Activated CD4-positive, alpha-beta T cell treated with anti-CD3 and anti-CD28 coated beads, Interleukin-10, Interleukin-2, amounts not matched to agents 100 ng/mL and 50 ng/mL, durations not matched to agents 16 hours and 8 hours (primary cell): ENCODE measurements around the gene PIANP.
"Not testable (repeated sequence)": the region's sequence is repeated elsewhere in the genome, so short reads cannot be mapped to it uniquely, and the experiment has no call there.

Source experiments
- DNase-seq: peaks from one replicate; pipeline ENCODE4 v3.0.0-alpha.2; 2020

Gene PIANP, protein sequence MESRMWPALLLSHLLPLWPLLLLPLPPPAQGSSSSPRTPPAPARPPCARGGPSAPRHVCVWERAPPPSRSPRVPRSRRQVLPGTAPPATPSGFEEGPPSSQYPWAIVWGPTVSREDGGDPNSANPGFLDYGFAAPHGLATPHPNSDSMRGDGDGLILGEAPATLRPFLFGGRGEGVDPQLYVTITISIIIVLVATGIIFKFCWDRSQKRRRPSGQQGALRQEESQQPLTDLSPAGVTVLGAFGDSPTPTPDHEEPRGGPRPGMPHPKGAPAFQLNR

DNA sequence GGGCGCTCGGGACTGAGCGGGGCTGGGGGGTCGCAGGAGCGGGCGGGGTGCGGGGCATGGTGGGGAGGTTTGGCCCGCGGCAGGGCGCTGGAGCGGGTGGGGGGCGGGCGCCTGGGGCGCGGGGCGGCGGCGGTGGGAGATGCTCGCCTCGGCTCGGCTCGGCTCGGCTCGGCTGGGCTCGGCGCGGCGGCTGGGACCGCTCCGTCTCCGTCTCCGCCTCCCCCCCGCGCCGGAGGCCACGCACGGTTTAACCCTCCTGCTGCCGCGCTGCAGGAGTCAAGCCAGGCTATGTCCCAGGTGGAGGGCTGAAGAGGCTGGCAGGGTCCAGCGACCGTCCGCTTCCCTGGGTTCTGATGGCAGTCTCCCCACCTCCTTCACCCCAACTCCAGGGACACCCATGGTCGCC lies at the start of gene PIANP:
PIANP (minus strand) TSS at position 170 of the 406 bp plus-strand sequence. CDS start 2,754 bp downstream, outside the sequence.
- DNase-seq = no peak

DNA sequence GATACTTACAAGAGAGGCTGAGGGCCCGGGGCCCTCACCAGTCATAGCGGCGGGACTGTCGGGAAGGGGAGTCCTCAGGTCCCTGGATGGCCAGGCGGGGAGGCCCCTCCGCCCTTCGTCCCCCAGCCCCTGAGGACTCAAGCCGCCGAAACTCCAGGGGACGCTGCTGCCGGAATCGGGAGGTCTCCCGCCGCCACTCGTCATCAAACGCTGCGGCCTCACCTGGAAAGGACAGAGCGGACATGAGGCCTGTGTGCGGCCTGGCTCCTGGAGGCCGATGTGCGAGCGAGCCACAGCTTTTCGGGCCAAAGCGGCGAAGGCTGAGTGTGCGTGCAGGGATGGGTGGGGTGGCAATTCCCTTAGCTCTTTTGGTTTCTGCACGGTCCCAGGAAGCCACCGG lies 48.1 kb upstream of the PIANP start:
- no peak for DNase-seq

GRCh38 chr12:6747216-6747615 lies 46.6 kb upstream of the PIANP start:
- no peak for DNase-seq

GRCh38 chr12:6745741-6746525 lies 45.3 kb upstream of the PIANP start:
- DNase-seq = peak; percentile 28

GRCh38 chr12:6743300-6743699 lies 42.7 kb upstream of the PIANP start:
- DNase-seq = not testable (repeated sequence)

- DNase-seq = no peak
These were observed 42.2 kb upstream of the PIANP start for GRCh38 chr12:6742834-6743233.

GRCh38 chr12:6742080-6742479 lies 41.5 kb upstream of the PIANP start:
- DNase-seq = not testable (repeated sequence)

DNA sequence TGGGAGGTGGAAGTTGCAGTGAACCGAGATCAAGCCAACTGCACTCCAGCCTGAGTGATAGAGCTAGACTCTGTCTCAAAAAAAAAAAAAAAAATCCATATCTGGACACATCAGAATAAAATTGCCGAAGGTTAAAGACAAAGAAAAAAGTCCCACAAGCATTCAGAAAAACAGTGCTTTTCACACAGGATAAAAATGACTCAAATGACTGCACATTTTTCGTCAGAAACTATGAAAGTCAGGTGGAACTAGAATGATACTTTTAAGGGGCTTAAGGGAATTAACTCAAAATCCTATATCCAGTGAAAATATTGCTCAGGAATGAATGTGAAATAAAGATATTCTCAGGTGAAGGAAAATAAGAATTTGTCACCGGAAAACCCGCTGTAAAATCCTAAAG lies 36.1 kb upstream of the PIANP start:
- no peak for DNase-seq

DNA sequence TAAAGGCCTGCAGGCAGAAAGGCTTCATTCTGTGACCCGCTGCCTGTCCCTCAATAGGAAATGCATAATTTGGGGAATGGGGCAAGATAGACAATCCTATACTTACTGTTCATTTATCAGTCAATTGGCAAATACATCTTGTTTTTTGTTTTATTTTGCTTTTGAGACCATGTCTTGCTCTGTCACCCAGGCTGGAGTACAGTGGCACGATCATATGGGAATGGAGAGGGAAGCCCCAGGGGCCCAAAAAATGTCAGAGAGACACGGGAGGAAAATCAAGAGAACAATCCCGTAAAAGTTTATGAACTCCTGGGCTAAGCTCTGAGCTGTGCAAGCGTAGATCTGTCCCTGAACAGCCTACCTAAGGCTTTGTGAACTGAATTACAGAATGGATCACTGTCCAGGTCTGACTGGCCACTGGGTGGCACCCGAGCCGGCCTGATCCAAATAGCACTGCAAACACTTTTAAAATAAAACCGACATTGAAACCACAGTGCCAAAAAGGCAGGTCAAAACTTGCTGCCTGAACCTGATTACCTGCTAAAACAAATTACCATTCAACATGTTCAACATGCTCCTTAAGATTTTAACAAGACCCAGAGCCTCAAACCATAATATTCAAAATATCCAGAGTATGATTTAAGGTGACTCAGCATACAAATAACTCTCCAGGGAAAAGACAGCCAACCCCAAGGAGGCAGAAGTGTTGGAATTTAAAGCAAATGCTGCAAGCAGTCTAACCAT lies 35.0 kb upstream of the PIANP start:
- peak; percentile 50 for DNase-seq

GRCh38 chr12:6734506-6735387 lies 34.1 kb upstream of the PIANP start:
- no peak for DNase-seq

- DNase-seq = no peak
These were observed 29.6 kb upstream of the PIANP start for GRCh38 chr12:6730169-6730568.

GRCh38 chr12:6729186-6729585 lies 28.6 kb upstream of the PIANP start:
- DNase-seq = no peak

- DNase-seq = no peak
These were observed 24.7 kb upstream of the PIANP start for GRCh38 chr12:6725350-6725749.

DNA sequence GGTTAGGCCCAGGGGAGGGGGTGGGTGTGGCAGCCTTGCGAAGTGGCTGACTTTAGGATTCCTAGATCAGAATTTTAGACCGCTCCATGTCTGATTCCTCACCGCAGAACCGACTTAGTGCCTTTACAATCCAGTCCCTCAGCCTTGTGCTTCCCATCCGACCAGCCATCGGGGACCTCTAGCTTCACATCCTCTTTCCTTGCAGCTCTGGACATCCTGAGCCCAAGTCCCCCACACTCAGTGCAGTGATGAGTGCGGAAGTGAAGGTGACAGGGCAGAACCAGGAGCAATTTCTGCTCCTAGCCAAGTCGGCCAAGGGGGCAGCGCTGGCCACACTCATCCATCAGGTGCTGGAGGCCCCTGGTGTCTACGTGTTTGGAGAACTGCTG lies 23.8 kb upstream of the PIANP start:
- peak; percentile 42 for DNase-seq

DNA sequence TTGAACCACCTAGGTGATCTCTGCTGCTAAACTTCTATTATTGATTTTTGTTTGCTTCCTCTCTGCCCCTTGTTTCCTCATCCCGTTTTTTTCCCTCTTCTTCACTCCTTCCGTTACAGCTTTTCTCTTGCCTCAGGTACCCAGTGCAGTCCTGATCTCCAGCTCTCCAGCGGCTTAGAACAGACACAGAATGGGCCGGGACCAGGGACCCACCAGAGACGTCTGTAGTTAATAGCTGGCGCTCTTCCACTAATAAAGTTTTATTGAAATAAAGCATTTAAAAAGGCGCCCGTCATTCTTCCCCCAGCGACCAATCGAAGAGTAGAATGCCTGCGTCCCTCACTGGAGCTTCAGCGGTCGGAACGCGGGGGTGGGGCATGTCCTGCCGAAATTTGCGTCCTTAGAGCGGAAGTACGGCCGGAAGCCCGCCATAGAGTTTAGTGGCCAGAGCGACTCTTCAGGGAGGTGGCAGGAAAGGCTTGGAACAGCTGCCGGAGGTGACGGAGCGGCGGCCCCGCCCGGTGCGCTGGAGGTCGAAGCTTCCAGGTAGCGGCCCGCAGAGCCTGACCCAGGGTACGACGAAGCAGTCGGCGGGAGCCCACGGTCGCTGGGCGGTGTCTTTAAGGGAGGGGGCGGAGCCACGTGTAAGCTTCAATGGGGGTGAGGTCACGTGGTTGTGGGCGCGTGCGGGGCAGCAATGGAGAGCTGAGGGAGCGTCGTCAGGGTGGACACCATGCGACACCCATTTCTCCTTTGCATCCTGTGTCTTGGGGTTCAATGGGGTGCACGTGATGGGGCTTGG lies 23.2 kb upstream of the PIANP start, which contains the start of gene COPS7A:
COPS7A (plus strand) TSS at position 440 of the 802 bp plus-strand sequence. CDS start 611 bp downstream, outside the sequence.
- peak; percentile 99 for DNase-seq

GRCh38 chr12:6722863-6723262 lies 22.2 kb upstream of the PIANP start:
- no peak for DNase-seq

- no peak for DNase-seq
These were observed 16.3 kb upstream of the PIANP start for GRCh38 chr12:6716874-6717437.

GRCh38 chr12:6716031-6716873 lies 15.6 kb upstream of the PIANP start:
- not testable (repeated sequence) for DNase-seq

DNA sequence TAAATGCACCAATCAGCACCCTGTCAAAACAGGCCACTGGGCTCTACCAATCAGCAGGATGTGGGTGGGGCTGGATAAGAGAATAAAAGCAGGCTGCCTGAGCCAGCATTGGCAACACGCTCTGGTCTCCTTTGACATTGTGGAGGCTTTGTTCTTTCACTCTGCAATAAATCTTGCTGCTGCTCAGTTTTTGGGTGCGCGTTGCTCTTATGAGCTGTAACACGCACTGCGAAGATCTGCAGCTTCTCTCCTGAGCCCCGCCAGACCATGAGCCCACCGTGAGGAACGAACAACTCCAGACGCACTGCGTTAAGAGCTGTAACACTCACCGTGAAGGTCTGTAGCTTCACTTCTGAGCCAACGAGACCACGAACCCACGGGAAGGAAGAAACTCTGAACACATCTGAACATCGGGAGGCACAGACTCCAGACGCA lies 8.4 kb upstream of the PIANP start:
- peak; percentile 38 for DNase-seq

DNA sequence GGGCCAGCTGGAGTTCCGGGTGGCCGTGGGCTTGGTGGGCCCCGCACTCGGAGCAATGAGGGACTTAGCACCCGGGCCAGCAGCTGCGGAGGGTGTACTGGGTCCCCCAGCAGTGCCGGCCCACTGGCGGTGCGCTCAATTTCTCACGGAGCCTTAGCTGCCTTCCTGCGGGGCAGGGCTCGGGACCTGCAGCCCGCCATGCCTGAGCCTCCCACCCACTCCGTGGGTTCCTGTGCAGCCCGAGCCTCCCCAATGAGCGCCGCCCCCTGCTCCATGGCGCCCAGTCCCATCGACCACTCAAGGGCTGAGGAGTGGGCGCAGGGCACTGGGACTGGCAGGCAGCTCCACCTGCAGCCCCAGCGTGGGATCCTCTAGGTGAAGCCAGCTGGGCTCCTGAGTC lies 7.7 kb upstream of the PIANP start:
- DNase-seq = not testable (repeated sequence)
